ENCODE measurements around the gene COP1.
"Not testable (repeated sequence)": the region's sequence is repeated elsewhere in the genome, so short reads cannot be mapped to it uniquely, and the experiment has no call there.

DNA sequence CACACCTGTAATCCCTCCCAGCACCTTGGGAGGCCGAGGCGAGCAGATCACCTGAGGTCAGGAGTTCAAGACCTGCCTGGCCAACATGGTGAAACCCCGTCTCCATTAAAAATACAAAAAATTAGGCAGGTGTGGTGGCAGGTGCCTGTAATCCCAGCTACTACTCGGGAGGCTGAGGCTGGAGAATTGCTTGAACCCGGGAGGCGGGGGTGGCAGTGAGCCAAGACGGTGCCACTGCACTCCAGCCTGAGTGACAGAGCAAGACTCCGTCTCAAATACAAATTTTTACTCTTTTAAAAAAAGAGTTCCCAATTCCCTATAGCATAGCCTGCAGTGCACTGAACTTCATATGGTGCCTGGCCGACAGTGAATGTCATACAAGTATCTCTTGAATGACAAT, 2.4 kb downstream of the COP1 start:
- TF ChIP-seq POLR2A (IDR thresholded peaks at IDR 0.05); CTCF (IDR thresholded peaks at IDR 0.05 in 8 of 11, conservative IDR thresholded peaks at IDR 0.05 in 3 of 11): not testable (repeated sequence)

Data from spleen (tissue), 7 donors.